GM12872 (cell line): ENCODE results near the gene AGAP1.

Experiments
- TF ChIP-seq, protein P1 (sequence below): IDR thresholded peaks from 3 replicates; pipeline ENCODE4 v1.5.1; 2011; ENCODE audit warnings: low read depth, mild to moderate bottlenecking, low read length, moderate library complexity; ENCODE audit not compliant: insufficient read depth

AGAP1 gene

DNA sequence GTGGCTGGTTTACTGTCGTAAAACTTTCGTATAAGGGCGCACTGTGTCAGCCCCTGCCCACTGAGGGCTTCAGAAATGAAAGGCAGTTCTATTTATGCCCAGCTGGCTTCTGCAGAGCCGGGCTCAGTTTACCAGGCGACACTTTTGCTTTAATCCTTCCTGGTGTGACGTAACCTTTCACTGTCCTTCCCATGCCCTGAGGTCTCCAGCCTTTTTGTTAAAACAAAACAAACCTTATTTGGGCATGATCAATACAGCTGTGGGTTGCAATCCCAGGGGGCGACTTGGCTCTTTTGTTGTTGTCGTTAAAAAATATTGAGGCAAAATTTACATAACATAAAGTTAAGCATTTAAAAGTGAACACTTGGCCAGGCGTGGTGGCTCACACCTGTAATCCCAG, 85.3 kb downstream of the AGAP1 start:
- TF ChIP-seq, protein P1, sequence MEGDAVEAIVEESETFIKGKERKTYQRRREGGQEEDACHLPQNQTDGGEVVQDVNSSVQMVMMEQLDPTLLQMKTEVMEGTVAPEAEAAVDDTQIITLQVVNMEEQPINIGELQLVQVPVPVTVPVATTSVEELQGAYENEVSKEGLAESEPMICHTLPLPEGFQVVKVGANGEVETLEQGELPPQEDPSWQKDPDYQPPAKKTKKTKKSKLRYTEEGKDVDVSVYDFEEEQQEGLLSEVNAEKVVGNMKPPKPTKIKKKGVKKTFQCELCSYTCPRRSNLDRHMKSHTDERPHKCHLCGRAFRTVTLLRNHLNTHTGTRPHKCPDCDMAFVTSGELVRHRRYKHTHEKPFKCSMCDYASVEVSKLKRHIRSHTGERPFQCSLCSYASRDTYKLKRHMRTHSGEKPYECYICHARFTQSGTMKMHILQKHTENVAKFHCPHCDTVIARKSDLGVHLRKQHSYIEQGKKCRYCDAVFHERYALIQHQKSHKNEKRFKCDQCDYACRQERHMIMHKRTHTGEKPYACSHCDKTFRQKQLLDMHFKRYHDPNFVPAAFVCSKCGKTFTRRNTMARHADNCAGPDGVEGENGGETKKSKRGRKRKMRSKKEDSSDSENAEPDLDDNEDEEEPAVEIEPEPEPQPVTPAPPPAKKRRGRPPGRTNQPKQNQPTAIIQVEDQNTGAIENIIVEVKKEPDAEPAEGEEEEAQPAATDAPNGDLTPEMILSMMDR, result no peak

DNA sequence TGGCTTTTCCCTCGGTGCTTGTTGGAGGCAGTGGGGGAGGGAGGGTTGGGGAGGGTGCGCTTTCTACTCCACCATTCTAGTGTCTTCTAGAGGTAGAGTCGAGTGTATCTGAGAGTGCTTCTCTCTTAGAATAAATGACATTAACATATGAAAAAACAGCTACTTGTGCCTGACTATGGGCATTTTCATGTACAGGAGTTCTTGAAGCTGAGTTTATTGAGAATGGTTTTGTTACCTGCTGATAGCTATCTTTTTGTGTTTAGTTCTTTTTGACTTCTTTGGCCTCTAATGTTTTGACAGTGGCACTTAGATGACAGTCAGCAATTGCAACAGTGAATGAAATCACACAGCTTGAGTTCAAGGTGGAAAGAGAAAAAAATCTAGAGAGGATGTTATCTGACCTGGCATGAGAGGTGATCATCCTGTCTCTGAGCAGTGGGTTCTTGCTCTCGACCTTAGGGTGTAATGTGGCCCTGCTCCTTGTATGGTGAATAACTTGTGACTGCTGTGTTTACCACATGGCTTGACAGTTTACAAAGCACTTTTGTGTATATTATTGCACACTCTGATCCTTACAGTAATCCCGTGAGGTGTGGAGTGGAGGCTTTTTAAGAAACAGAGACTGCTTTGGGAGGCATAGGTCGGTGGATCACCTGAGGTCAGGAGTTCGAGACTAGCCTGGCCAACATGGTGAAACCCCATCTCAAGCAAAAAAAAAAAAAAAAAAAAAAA, 86.7 kb downstream of the AGAP1 start:
- TF ChIP-seq, protein P1, result no peak

DNA sequence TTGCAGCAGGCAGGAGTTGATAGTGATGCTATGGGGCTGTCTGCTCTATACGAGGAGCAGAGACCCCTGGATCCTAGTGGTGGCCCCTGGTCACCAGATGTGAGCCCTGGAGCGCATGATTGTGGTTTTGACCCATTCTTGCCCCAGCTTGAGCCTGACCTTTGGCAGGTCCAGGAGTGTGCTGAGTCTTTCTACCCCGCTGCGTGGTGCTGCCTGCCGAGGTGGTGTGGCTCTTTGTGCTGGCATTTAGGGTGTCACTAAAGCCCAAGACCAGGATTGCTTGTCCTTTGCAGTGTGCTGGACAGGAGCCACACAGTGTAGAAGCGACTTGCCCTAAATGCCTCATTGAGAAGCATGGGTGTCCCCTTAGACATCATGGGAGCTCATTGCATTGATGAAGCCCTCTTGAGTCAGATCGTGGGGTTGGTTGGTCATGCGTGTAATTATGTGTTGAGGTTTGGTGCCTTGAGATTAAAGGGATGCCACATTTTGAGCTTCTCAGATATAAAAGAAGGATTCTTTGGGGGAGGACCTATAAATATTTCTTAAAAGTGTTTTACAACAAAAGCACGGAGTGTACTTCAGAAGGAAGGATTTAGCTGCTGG, 88.3 kb downstream of the AGAP1 start:
- TF ChIP-seq, protein P1, result no peak

DNA sequence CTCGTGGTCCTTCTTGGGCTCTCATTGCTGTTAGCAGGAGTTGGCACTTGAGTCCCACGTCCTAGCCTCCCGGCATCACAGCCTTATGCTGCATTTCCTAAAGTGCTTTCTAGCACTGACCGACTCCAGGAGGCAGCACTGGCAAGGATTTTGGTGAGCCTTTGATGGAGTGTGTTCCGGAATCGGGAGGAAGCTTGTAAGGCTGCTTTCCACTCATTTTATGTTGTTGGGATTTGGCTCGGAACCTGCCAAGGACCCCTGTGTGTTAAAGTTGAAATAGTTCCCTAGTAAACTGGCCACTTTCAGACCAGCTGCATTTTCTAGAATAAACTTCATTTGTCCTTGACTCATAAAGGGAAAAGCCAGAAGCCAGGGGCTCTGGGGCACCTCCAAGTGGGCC, 88.9 kb downstream of the AGAP1 start:
- TF ChIP-seq, protein P1, result no peak

DNA sequence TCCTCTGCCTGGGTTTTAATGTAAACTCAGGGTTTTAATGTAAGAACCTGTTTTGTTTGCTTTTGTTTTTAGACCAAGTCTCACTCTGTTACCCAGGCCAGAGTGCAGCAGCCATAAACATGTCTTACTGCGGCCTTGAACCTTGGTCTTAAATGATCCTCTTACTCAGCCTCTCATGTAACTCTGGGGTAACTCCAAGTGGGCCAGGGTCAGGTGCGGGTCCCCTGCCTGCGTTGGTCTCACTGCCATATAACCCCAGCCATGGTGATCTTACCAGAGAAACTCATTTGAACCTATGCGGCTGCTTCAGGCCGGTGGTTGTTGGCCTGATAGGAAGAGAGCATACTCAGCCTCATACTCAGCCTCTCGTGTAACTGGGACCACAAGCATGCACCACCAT, 89.3 kb downstream of the AGAP1 start:
- TF ChIP-seq, protein P1, result no peak

DNA sequence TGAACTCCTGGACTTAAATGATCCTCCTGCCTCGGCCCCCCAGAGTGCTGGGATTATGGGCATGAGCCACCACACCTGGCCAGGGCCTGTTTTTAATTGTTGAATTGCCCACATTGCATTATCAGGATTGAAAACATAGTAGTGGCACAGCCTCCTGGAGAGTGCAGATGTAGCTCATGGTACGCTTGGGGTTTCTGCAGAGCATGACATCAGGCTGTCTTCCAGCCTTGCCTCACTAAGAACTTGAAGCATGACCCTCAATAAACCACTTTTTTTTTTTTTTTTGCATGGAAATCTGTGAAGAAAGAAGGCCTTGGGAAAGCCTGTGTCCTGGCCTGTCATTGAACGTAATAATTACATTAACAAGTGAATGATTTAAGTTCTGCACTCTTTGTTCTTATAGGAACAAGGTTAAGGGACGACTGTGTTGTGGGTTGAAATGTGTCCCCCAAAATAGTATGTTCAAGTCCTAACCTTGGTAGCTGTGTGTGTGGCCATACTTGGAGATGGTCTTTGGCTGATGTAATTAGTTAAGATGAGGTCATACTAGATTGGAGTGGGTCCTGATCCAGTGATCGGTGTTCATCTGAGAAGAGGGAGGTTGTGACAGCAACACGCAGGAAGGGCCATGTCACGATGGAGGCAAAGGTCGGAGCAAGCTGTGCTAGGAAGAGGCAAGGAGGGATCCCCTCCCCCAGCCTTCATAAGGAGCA, 90.2 kb downstream of the AGAP1 start:
- TF ChIP-seq, protein P1, result no peak

DNA sequence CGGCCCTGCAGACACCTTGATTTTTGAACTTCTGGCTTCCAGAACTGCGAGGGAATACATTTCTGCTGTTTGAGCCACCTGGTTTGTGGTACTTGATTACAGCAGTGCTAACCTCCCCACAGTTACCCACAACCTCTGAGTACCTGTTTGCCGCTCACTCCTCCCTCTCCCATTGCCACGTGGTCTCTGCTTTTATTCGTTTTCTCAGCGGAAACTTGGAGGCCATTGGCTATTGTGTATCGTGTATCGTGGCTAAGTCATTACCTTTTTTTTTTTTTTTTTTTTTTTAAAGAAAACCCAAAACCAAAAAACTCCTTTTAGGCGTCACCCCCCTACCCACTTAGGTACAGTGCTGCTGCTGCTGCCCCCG, 90.8 kb downstream of the AGAP1 start:
- TF ChIP-seq, protein P1, result no peak
